Activated naive CD8-positive, alpha-beta T cell treated with anti-CD3 and anti-CD28 coated beads for 36 hours (primary cell): ENCODE data around the gene MEA1. TPM values are rescaled to one million over a fixed set of nuclear protein-coding genes. Genes with fewer than 3 reads are reported as not detected.

ENCODE experiments used
- DNase-seq: peaks from one replicate; pipeline ENCODE4 v3.0.0; 2021
- H3K27ac Mint-ChIP-seq: one replicate; pipeline ENCODE4 v1.8.0; 2022; ENCODE audit warnings: mild to moderate bottlenecking, moderate library complexity, mixed read lengths
- H3K27me3 Mint-ChIP-seq: one replicate; pipeline ENCODE4 v1.8.0; 2022; ENCODE audit warnings: mild to moderate bottlenecking, mixed read lengths
- H3K36me3 Mint-ChIP-seq: one replicate; pipeline ENCODE4 v1.8.0; 2021; ENCODE audit warnings: mild to moderate bottlenecking, mixed read lengths
- H3K4me1 Mint-ChIP-seq: one replicate; pipeline ENCODE4 v1.8.0; 2021; ENCODE audit warnings: mixed read lengths
- H3K4me3 Mint-ChIP-seq: one replicate; pipeline ENCODE4 v1.8.0; 2022; ENCODE audit warnings: mild to moderate bottlenecking, moderate library complexity, mixed read lengths
- H3K9me3 Mint-ChIP-seq: one replicate; pipeline ENCODE4 v1.8.0; 2022; ENCODE audit warnings: mixed read lengths
- total RNA-seq, 2 experiments: library from RNA; stranded (reverse); gene quantifications; one replicate each; pipeline ENCODE4 v1.2.3, GENCODE V29; 2021

Gene MEA1
- total RNA-seq, 2 experiments from 2014 or later: 98.6 to 105 TPM

DNA sequence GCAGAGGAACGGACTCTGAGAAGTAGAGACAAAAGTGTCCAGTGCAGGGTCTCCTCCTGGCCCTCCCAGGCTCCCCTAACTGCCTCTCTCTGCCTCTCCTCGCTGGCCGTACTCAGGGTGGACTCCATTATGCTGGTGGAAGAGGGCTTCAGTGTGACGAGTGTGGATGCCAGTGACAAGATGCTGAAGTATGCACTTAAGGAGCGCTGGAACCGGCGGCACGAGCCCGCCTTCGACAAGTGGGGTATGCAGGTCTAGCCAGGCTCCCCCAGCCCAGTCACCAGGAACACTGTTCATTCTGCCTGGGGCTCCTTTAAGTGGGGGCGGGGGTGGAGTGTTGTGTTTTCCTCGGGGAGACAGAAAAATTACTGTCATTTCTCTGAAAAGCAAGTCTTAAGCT, 51.6 kb downstream of the MEA1 start:
- no peak for DNase-seq
- Mint-ChIP-seq H3K27ac (no peak overlapping the region), H3K4me3 (no peak overlapping the region), H3K27me3 (no peaks in the 10 kb centered on the region), H3K36me3 (peaks cover 11% of the 10 kb centered on the region), H3K9me3 (no peaks in the 10 kb centered on the region), H3K4me1 (peaks cover 8% of the 10 kb centered on the region)

Other genes with a start within 250 kb of the MEA1 start
- gene BICRAL, start 231.9 kb downstream of the MEA1 start, total RNA-seq: 10 to 100 TPM; 10.6 to 10.7 TPM
- 100 to 1,000 TPM; 193 to 200 TPM for gene RPL7L1, start 134.3 kb downstream of the MEA1 start, total RNA-seq
- gene PTCRA, start 97.9 kb downstream of the MEA1 start, total RNA-seq: not detected
- 10 to 100 TPM; 53.6 to 55.7 TPM for gene CNPY3, start 84.5 kb downstream of the MEA1 start, total RNA-seq
- under 1 TPM; 0.20 to 0.35 TPM for gene GNMT, start 53.2 kb downstream of the MEA1 start, total RNA-seq
- gene PEX6, start 34.8 kb downstream of the MEA1 start, total RNA-seq: 10 to 100 TPM; 15.2 to 16.7 TPM
- gene PPP2R5D, start 29.4 kb downstream of the MEA1 start, total RNA-seq: 10 to 100 TPM; 43.0 to 43.4 TPM
- gene KLHDC3, start 303 bp upstream of the MEA1 start, total RNA-seq: 10 to 100 TPM; 65.8 to 66.1 TPM
- gene RRP36, start 7.7 kb upstream of the MEA1 start, total RNA-seq: 10 to 100 TPM; 87.6 to 93.0 TPM
- 10 to 100 TPM in 1 of 2 experiments, 1 to 10 TPM in 1; 9.3 to 10.2 TPM for gene CUL7, start 39.9 kb upstream of the MEA1 start, total RNA-seq
- 100 to 1,000 TPM; 112 to 113 TPM for gene MRPL2, start 45.5 kb upstream of the MEA1 start, total RNA-seq
- 1 to 10 TPM; 9.5 to 10.0 TPM for gene KLC4, start 45.7 kb upstream of the MEA1 start, total RNA-seq
- gene PTK7, start 62.4 kb upstream of the MEA1 start, total RNA-seq: 1 to 10 TPM; 3.3 to 3.9 TPM
- gene SRF, start 157.3 kb upstream of the MEA1 start, total RNA-seq: 10 to 100 TPM; 49.1 to 49.9 TPM
- 10 to 100 TPM; 31.3 to 31.5 TPM for gene CUL9, start 168.2 kb upstream of the MEA1 start, total RNA-seq
- 10 to 100 TPM; 55.8 to 56.1 TPM for gene DNPH1, start 215.5 kb upstream of the MEA1 start, total RNA-seq
- gene TTBK1, start 229.5 kb upstream of the MEA1 start, total RNA-seq: under 1 TPM; 0.12 to 0.14 TPM